Metanephros (tissue), 1 donor: Measurements from ENCODE around the gene KLHDC2. TPM values are rescaled to one million over a fixed set of nuclear protein-coding genes. Genes with fewer than 3 reads are reported as not detected.

Experiments used
- total RNA-seq: library from RNA; depleted of rRNA; stranded (reverse); fragments of >200 nt; gene quantifications from one replicate; pipeline ENCODE4 v1.2.3, GENCODE V29; 2014

KLHDC2 gene, protein sequence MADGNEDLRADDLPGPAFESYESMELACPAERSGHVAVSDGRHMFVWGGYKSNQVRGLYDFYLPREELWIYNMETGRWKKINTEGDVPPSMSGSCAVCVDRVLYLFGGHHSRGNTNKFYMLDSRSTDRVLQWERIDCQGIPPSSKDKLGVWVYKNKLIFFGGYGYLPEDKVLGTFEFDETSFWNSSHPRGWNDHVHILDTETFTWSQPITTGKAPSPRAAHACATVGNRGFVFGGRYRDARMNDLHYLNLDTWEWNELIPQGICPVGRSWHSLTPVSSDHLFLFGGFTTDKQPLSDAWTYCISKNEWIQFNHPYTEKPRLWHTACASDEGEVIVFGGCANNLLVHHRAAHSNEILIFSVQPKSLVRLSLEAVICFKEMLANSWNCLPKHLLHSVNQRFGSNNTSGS
- total RNA-seq, result 147 TPM

DNA sequence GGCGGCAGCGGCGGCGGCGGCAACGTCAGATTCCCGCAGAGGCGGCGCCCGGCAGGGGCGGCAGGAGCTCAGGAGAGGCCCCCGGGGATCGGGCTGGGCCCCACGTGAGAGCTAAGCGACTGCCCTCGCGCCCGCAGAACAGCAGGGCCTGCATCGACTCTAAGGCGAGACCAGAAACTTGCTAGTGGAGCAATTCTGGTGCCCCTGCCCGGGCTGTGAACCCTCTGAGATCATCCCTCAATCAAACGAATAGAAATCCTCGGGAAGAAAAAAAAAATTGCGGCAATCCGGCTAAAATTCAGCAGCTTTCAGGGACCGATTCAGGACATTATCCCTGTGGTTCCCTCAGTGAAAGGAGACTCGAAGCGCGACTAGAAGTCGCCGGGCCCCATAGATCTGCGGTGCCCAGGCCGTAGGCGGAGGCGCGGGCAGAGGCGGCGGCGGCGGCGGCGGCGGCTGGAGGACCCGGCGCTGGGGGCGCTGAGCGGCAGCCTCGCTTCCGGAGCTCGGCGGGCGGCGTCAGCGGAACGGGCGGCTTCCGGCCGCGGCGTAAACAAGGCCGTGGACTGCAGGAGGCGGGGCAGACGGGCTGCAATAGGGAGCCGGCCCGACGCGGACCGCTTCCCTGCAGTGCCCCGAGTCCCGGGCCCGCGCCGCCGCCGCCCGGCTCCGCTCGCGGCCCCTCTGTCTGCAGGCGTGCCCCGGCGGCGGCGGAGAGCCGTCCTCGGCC, at the start of gene KLHDC2:
Gene KLHDC2 (plus strand): TSS at position 583 of the 730 bp plus-strand sequence. CDS start 316 bp downstream, outside the sequence.

Other genes starting within 250 kb of the KLHDC2 start
- gene RPS29, start 181.8 kb upstream of the KLHDC2 start, total RNA-seq, result 1,629 TPM
- gene LRR1, start 169.2 kb upstream of the KLHDC2 start, total RNA-seq, result 9.5 TPM
- 75.4 TPM for gene RPL36AL, start 147.5 kb upstream of the KLHDC2 start, total RNA-seq
- 24.9 TPM for gene MGAT2, start 147.4 kb upstream of the KLHDC2 start, total RNA-seq
- gene DNAAF2, start 132.9 kb upstream of the KLHDC2 start, total RNA-seq, result 10.9 TPM
- gene POLE2, start 79.9 kb upstream of the KLHDC2 start, total RNA-seq, result 14.4 TPM
- gene KLHDC1, start 75.0 kb upstream of the KLHDC2 start, total RNA-seq, result 6.2 TPM
- gene NEMF, start 84.6 kb downstream of the KLHDC2 start, total RNA-seq, result 133 TPM
- 63.1 TPM for gene ARF6, start 124.9 kb downstream of the KLHDC2 start, total RNA-seq